ENCODE data around the gene CDK15. TPM values are rescaled to one million over a fixed set of nuclear protein-coding genes. Genes with fewer than 3 reads are reported as not detected.

The CDK15 gene
- total RNA-seq, 4 donors from 2014 or later: 0.07 to 1.8 (median 1.4) TPM

DNA sequence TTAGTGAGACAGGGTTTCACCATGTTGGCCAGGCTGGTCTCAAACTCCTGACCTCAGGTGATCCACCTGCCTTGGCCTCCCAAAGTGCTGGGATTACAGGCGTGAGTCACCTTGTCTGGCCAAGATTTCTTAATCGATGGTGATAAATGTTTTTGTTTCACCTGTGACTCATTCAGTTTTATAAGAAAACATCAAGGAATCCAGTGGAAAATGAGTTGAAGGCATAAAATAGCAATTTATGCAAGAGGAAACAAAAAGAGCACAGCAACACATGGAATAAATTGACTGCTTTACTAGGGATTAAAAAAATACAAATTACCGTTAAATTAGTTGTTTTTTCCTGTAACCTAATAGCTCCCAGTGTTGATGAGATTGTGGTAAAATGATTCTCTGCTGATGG, 80.2 kb downstream of the CDK15 start:
- ATAC-seq: no peak
- 78 to 83% methylated on average over 1 to 2 of the region's 3 CpGs for WGBS, 2 donors (ENCODE audit: low coverage in 1 of 2)
- H3K9me3 ChIP-seq: no peaks in the 10 kb centered on the region
- no peak overlapping the region for H3K4me3 ChIP-seq
- TF ChIP-seq EP300 (IDR thresholded peaks at IDR 0.05): no peak
- TF ChIP-seq, protein P1, sequence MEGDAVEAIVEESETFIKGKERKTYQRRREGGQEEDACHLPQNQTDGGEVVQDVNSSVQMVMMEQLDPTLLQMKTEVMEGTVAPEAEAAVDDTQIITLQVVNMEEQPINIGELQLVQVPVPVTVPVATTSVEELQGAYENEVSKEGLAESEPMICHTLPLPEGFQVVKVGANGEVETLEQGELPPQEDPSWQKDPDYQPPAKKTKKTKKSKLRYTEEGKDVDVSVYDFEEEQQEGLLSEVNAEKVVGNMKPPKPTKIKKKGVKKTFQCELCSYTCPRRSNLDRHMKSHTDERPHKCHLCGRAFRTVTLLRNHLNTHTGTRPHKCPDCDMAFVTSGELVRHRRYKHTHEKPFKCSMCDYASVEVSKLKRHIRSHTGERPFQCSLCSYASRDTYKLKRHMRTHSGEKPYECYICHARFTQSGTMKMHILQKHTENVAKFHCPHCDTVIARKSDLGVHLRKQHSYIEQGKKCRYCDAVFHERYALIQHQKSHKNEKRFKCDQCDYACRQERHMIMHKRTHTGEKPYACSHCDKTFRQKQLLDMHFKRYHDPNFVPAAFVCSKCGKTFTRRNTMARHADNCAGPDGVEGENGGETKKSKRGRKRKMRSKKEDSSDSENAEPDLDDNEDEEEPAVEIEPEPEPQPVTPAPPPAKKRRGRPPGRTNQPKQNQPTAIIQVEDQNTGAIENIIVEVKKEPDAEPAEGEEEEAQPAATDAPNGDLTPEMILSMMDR (IDR thresholded peaks at IDR 0.05): no peak
- no peak for TF ChIP-seq POLR2A (IDR thresholded peaks at IDR 0.05)
- TF ChIP-seq POLR2AphosphoS5 (IDR thresholded peaks at IDR 0.05): no peak
- no peak overlapping the region for H3K27ac ChIP-seq
- no peaks in the 10 kb centered on the region for H3K27me3 ChIP-seq
- H3K36me3 ChIP-seq: no peaks in the 10 kb centered on the region
- peaks cover 5 to 37% (median 5%) of the 10 kb centered on the region in 3 donors for H3K4me1 ChIP-seq

DNA sequence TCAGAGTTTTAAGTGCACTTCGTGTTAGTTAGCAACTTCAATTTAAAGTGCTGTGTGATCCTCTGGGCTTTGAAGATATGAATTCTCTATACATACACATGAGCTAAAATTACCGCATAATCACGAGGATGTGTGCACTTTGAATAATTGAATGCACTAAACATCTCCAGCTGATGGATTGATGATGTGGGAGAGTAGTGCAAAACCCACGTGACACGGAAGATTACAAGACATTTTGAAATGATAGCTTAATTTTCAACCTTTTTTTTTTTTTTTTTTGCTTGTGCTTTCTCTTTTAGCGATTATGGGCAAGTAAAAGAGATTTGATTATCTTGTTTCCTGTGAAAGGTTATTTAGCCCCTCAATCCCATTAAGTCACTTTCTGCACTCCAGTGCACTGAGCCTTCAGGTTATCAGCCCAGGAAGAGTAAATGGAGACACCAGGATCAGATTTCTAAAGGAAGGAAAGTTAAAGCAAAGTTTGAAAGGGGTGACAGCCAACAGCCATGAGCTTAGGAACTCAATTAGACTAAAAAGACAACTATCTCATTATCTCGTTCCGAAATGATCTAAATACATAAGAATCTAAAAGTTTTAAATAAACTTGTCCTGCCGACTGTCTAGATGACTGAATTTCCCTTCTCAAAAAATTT, 81.6 kb downstream of the CDK15 start:
- H3K27me3 ChIP-seq: no peaks in the 10 kb centered on the region
- H3K27ac ChIP-seq: peak overlapping the region in 2 of 4 donors; percentile 17 to 34
- peak overlapping the region; percentile 31 to 41 for H3K4me3 ChIP-seq
- peaks cover 5 to 29% (median 5%) of the 10 kb centered on the region in 3 donors for H3K4me1 ChIP-seq
- H3K36me3 ChIP-seq: no peaks in the 10 kb centered on the region
- WGBS, 2 donors (ENCODE audit: low coverage in 1 of 2): 13 to 21% methylated on average over 9 of the region's 9 CpGs
- ATAC-seq: no peak
- no peaks in the 10 kb centered on the region for H3K9me3 ChIP-seq
- no peak for TF ChIP-seq POLR2AphosphoS5 (IDR thresholded peaks at IDR 0.05)

DNA sequence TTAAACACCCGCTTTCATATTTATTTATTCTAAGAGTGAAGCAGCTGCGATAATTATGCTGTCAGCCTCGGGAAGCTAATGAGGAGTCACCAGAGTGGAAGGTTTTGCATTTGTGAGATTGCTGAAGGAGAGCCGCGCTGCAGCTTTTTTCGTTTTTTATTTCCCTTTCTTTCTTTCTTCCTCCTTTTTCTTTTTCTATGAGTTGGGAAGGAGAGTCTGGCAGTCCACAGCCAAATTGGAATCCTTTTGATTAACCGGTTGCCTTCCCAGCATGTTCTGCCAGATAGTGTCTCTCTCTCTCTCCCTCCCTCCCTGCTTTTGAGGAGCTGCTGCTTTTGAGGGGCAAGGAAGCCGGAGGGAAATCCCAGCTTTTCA, 82.1 kb downstream of the CDK15 start:
- H3K4me3 ChIP-seq: peak overlapping the region; percentile 31 to 41
- no peaks in the 10 kb centered on the region for H3K9me3 ChIP-seq
- ATAC-seq: no peak
- H3K27me3 ChIP-seq: no peaks in the 10 kb centered on the region
- peaks cover 2 to 24% (median 4%) of the 10 kb centered on the region in 3 donors for H3K4me1 ChIP-seq
- WGBS, 2 donors (ENCODE audit: low coverage in 1 of 2): 13% methylated on average over 8 of the region's 8 CpGs; no CpG with 5 or more reads in 1 of the 2 donors
- H3K27ac ChIP-seq: peak overlapping the region in 2 of 4 donors; percentile 17 to 34
- TF ChIP-seq POLR2A (IDR thresholded peaks at IDR 0.05) (no peak), POLR2AphosphoS5 (IDR thresholded peaks at IDR 0.05) (no peak), EP300 (IDR thresholded peaks at IDR 0.05) (no peak)
- TF ChIP-seq, protein P1 (IDR thresholded peaks at IDR 0.05): no peak
- no peaks in the 10 kb centered on the region for H3K36me3 ChIP-seq

DNA sequence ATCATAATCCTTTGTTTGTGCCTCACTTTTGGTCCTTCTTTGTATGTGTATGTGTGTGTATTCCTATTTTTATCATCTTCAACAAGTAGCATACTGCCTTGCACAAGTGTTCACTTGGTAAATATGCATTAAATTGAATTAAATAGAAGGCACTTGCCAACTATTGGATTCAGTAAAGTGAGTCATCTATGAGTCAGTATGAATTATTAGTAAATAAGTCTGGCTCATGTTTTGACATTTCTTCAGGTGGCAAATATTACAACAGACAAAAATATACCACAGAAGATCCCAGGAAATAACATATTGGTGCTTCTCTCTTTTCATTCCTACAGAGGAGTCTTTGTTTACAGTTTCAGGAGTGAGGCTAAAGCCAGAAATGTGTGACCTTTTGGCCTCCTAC, 84.1 kb downstream of the CDK15 start:
- ATAC-seq: no peak
- TF ChIP-seq EP300 (IDR thresholded peaks at IDR 0.05) (no peak), POLR2AphosphoS5 (IDR thresholded peaks at IDR 0.05) (no peak), POLR2A (IDR thresholded peaks at IDR 0.05) (no peak)
- TF ChIP-seq, protein P1 (IDR thresholded peaks at IDR 0.05): no peak
- H3K27me3 ChIP-seq: no peaks in the 10 kb centered on the region

DNA sequence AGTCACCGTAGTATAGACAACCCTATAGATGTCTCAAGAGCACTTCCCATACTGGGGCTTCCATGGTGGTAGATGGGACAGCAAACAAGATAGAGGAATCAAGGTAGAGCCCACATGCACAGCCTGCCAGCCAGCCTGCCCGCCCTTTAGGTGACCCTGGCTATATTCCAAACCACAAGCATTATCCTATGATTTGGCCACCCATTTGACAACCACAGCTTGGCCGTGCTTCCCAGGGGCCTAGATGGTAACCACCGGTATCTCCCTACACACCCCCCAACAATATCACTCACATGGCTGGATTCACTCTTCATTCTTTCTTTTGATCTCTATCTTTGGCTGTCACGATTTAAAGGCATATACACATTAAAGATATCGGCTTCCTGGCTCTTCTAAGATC, 85.3 kb downstream of the CDK15 start:
- Histone ChIP-seq H3K9me3 (no peaks in the 10 kb centered on the region), H3K4me3 (no peak overlapping the region), H3K4me1 (peaks cover 0 to 16% (median 0%) of the 10 kb centered on the region in 3 donors), H3K27me3 (no peaks in the 10 kb centered on the region), H3K36me3 (no peaks in the 10 kb centered on the region), H3K27ac (no peak overlapping the region)
- ATAC-seq: no peak
- WGBS, 2 donors (ENCODE audit: low coverage in 1 of 2): 94 to 96% methylated on average over 4 to 5 of the region's 6 CpGs
- TF ChIP-seq POLR2AphosphoS5 (IDR thresholded peaks at IDR 0.05) (no peak), EP300 (IDR thresholded peaks at IDR 0.05) (no peak), POLR2A (IDR thresholded peaks at IDR 0.05) (no peak)
- TF ChIP-seq, protein P1 (IDR thresholded peaks at IDR 0.05): no peak

More for the DNA sequence above, 84.1 kb downstream of the CDK15 start:
- Histone ChIP-seq H3K27ac (no peak overlapping the region), H3K4me3 (no peak overlapping the region), H3K9me3 (no peaks in the 10 kb centered on the region), H3K36me3 (no peaks in the 10 kb centered on the region), H3K4me1 (peaks cover 0 to 16% (median 0%) of the 10 kb centered on the region in 3 donors)

Measured in gastroesophageal sphincter (tissue), 4 donors.